ENCODE results near the gene BCDIN3D.

BCDIN3D gene

DNA sequence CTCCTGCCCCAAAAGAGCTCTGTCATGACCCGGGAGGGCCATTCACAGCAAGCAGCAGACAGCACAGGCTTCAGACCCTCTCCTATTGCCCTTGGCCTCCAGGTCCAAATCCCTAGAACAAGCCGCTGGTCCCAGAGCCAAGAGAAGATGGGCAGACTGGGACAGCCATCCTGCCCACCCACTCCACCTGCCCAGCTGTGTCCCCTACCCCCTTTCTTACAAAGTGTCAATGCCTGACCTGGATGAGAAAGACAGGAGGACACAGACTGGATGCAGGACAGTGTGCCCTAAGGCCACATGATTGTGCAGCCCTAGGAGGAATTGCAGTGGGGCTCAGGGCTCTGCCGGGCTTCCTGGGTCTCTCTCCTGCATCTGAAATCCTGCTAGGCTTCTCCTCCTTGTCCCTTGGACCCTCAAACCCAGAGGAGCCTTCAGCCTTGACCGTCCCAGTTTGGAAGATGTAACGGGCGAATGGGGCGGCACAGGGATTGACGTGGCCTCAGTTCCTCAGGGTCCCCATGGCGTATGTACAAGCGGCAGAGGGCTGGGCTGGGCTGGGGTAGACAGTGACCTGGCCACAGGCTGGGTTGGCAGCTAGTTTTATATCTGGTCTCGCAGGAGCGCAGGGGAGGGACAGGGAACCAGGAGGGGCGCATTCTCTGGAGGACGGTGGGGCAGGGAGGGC is 27.1 kb upstream of the BCDIN3D start:
- TF ChIP-seq CTCF (IDR thresholded peaks at IDR 0.05; ENCODE audit: low read depth, low read length): no peak
- H3K27me3 ChIP-seq: no peaks in the 10 kb centered on the region
- no peaks in the 10 kb centered on the region for H3K36me3 ChIP-seq
- H3K9me3 ChIP-seq: no peaks in the 10 kb centered on the region
- H3K4me1 ChIP-seq: peaks cover 70% of the 10 kb centered on the region
- no peak for DNase-seq
- no peak overlapping the region; the same call in 1 of the 2 replicates for H3K4me3 ChIP-seq (ENCODE audit: low read depth, low read length)

DNA sequence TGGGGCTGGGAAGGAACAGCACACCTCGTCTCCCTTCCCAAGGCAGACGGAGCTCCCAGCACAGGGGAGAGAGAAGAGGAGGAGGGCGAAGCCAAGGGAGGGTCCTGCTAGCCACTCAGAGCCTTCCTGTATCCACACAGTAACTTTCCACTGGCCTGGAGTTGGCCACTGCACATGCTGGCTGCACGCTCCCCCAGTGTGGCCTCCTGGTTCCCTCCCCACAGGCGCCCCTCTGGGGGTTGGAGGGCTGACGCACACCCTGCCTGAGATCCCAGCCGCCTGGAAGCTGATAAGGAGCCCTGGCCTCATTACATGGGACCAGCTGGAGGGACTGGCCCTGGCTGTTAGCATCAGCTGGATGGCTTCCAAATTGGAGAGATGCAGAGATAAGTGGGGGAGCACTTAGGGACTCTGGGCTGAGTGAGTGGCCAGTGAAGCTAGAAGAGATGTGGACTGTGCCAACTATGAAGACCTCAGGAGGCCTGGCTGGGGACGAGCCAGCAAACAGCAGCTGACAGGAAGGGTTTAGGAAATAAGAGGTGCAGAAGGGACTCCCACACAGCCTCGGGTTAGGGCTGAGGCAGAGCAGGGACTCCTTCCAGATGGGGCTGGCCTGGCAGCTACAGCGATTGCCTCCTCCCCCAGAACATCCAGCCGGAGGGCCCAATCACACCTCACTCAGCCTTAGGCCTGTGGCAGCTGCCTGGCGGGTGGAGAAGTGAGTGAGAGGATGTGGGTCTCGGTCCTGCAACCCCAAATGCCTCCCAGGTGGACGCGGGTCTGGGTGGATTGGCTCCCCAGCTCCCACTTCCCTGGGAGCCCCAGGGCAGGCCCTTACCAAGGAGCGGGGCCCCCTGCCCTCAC is 26.3 kb upstream of the BCDIN3D start:
- Histone ChIP-seq H3K4me3 (ENCODE audit: low read depth, low read length) (peak overlapping the region; percentile 21), H3K9me3 (no peaks in the 10 kb centered on the region), H3K4me1 (peaks cover 64% of the 10 kb centered on the region), H3K36me3 (no peaks in the 10 kb centered on the region), H3K27me3 (no peaks in the 10 kb centered on the region)
- peak; percentile 100 for DNase-seq
- TF ChIP-seq CTCF (IDR thresholded peaks at IDR 0.05; ENCODE audit: low read depth, low read length): no peak

- DNase-seq: no peak
Observed at GRCh38 chr12:49868449-49868848, 25.5 kb upstream of the BCDIN3D start.

GRCh38 chr12:49867570-49868341 is 24.9 kb upstream of the BCDIN3D start:
- Histone ChIP-seq H3K9me3 (no peaks in the 10 kb centered on the region), H3K27me3 (no peaks in the 10 kb centered on the region), H3K4me1 (peaks cover 55% of the 10 kb centered on the region), H3K4me3 (ENCODE audit: low read depth, low read length) (peak overlapping the region; percentile 21; the same call in 1 of the 2 replicates), H3K36me3 (no peaks in the 10 kb centered on the region)
- DNase-seq: peak; percentile 55
- TF ChIP-seq CTCF (IDR thresholded peaks at IDR 0.05; ENCODE audit: low read depth, low read length): no peak

More at GRCh38 chr12:49868449-49868848, 25.5 kb upstream of the BCDIN3D start:
- TF ChIP-seq CTCF (IDR thresholded peaks at IDR 0.05; ENCODE audit: low read depth, low read length): no peak
- peak overlapping the region; percentile 21 for H3K4me3 ChIP-seq (ENCODE audit: low read depth, low read length)
- H3K9me3 ChIP-seq: no peaks in the 10 kb centered on the region
- no peaks in the 10 kb centered on the region for H3K27me3 ChIP-seq
- H3K4me1 ChIP-seq: peaks cover 62% of the 10 kb centered on the region
- no peaks in the 10 kb centered on the region for H3K36me3 ChIP-seq

DNA sequence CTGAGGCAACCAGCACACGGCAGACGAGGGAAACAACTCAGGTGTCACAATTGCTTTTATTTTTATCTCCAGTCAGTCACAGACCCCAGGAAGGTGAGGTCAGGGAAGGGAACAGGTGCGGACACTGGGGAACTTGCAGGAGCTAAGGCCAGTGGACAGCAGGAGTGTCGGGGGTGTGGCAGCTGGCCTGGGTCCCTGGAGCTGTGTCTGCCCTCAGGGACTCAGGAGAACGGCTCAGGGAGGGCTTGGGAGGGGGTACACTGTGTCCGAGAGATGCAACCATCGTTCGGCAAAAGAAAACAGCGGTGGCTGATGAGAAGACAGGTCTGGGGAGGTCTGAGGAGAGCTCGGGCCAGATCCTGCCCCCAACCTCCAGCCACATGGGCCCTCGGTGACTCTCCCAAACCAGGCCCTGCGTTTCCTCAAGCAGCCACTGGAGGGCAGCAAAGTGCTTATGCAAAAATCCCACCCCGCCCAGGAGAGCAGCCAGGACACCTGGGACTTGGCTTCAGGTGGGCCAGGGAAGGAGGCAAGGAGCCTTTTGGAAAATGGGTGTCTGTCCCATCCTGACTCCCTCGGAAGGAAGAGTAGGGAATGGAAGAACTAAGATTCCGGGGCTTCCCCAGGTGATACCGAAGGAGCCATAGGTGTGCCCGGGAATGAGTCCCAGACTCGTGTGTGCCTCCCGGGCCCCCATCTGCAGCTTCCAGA is 24.1 kb upstream of the BCDIN3D start:
- H3K36me3 ChIP-seq: no peaks in the 10 kb centered on the region
- no peaks in the 10 kb centered on the region for H3K27me3 ChIP-seq
- DNase-seq: peak; percentile 76
- no peaks in the 10 kb centered on the region for H3K9me3 ChIP-seq
- no peak overlapping the region for H3K4me3 ChIP-seq (ENCODE audit: low read depth, low read length)
- peak; percentile 96 for TF ChIP-seq CTCF (IDR thresholded peaks at IDR 0.05; ENCODE audit: low read depth, low read length)
- H3K4me1 ChIP-seq: peaks cover 48% of the 10 kb centered on the region

Data from BE2C (cell line).